ENCODE results near the gene DGKD.

Gene DGKD

DNA sequence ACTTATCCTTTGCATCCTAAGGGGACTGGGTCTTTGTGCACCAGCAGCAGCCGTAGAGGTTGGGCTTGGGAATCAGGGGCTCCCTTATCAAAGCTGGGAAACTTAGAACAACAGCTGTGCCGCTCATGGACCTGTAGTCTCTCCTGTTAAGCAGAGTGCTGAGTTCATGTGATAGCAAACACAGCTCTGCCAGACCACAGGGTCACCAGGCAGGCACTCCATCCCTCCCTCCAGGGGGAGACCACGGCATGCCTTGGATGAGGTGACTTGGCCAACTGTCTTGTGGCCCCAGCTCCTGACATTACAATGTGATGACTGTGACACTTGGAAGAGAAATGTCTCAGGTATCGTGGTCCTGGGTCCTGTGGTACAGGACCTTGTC is 60.0 kb downstream of the DGKD start:
- TF ChIP-seq CTCF (IDR thresholded peaks at IDR 0.05) = no peak

DNA sequence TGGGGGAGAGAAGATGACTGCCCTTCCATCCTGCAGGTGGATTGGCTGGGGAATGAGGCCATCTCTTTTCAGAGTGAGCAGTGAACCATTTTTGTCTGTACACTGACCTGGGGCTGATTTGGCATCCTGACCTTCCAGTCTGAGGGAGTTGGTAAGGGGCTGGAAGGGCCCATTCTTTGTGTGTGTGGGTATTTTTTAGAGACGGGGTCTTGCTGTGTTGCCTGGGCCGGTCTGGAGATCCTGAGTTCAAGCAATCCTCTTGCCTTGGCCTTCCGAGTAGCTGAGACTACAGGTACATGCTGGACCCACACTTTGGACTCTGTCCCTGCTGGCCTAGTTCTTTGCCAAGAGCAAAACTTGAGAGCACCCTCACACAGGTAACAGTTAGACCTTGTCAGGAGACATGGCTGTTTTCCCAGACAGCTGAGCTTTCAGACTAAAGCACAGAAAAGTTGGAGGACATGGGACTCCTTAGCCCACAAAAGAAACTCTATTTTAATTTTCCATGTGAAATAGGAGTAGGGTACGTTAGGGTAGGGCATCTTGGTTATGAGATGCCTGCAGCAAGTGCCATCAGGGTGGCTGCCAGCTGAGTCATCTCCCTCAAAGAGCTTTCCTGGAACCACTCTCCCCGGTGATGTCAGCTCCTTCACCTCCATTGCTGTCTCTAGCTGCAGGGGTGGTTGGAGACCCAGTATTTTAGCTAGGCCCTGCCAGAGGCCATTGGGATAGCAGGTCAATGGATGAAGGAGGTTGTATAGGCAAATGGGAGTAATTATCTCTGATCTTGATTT is 60.7 kb downstream of the DGKD start:
- TF ChIP-seq CTCF (IDR thresholded peaks at IDR 0.05) = no peak

GRCh38 chr2:233416199-233416598 is 61.9 kb downstream of the DGKD start:
- TF ChIP-seq CTCF (IDR thresholded peaks at IDR 0.05) = no peak

DNA sequence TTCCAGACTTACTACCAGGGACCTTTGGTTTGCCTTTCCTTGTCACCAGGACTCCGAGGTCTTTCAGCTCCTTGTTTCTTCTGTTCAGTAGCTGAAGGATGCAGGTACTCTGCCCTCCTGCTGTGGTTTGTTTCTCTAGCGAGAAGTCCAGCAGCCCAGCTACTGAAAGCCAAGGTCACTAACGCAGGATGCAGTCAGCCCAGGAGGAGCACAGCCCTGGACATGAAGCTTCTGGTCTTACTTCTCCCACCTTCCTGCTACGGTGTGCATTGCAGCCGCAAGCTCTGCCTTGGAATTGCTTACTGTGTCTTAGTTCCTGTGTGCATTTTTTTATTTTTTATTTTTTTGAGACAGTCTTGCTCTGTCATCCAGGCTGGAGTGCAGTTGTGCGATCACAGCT is 62.4 kb downstream of the DGKD start:
- no peak for TF ChIP-seq CTCF (IDR thresholded peaks at IDR 0.05)

DNA sequence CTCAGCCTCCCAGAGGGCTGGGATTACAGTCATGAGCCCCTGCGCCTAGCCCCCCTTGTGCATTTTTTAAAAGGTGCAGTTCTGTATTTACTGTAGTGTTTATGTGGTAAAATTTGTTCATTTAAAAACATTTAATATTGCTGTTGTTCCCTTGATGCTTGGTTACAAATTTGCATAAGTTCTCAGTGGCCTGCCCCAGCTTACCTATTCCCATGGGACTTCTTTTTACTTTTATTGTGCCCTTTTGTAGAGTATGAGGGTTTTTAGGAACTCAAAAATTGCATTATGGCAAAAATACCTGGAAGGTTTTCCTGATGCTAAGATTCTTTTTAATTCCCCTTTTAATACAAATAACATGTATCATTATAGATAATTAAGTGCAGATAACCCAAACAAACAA is 63.0 kb downstream of the DGKD start:
- TF ChIP-seq CTCF (IDR thresholded peaks at IDR 0.05) = no peak

GRCh38 chr2:233418052-233418760 is 63.9 kb downstream of the DGKD start:
- no peak for TF ChIP-seq CTCF (IDR thresholded peaks at IDR 0.05)

GRCh38 chr2:233418761-233419546 is 64.7 kb downstream of the DGKD start:
- no peak for TF ChIP-seq CTCF (IDR thresholded peaks at IDR 0.05)

Measured in LNCAP (cell line).